Measurements from ENCODE around the gene PTOV1.

PTOV1 gene

DNA sequence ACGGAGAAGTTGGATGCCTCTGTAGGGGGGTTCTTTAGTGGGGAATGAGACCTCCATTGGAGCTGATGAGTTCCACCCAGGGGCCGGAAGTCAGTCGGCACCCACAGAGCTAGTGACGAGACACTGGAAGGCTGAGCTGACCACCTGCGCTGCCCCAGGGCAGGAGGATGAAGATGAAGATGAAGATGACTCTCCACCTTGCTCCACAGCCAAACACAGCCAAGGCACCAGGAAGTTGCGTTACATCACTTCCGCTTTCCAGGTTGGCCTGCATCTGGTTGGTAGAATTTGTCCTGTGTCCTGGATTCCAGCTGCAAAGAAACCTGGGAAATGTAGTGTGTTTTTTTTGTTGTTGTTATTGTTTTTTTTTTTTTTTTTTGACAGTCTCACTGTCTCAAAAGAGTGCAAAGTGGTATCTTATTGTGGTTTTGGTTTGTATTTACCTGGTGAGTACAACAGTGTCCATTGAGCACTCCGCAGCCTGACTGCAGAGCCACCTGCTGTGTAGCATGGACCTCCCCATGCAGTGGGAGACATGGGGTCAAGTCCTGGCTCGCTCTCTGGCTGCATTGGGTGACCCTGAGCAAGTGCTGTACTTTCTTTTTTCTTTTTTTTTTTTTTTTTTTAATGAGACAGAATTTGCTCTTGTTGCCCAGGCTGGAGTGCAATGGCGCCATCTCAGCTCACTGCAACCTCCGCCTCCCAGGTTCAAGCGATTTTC lies 28.4 kb downstream of the PTOV1 start:
- WGBS (ENCODE audit: insufficient coverage) = 96% methylated on average over 7 of the region's 12 CpGs
- CTCF ChIA-PET = interaction anchor here (1.9 to 2.7 kb wide), 2 partner anchors 12 to 49 kb away, joined by 6 to 8 read pairs; partner anchors contain the start of gene ATF5
- Histone ChIP-seq H3K36me3 (ENCODE audit: control insufficient read depth in 4 of 4, insufficient read depth in 4 of 4, low read length in 3 of 4) (peaks cover 6 to 57% (median 42%) of the 10 kb centered on the region in 4 experiments), H3K27me3 (replicated peaks in 2 of 5; ENCODE audit: control insufficient read depth in 4 of 5, insufficient read depth in 5 of 5, low read length in 4 of 5) (no peaks in the 10 kb centered on the region), H3K27ac (ENCODE audit: insufficient read depth in 1 of 2, low read depth in 1 of 2, low read length in 2 of 2, poor library complexity in 1 of 2, severe bottlenecking in 2 of 2) (no peak overlapping the region), H3K4me3 (ENCODE audit: control insufficient read depth in 1 of 7, extremely low read depth in 1 of 7, insufficient read depth in 4 of 7, low read depth in 2 of 7, low read length in 6 of 7) (no peak overlapping the region), H3K4me1 (ENCODE audit: control extremely low read depth in 1 of 4, control insufficient read depth in 4 of 4, insufficient read depth in 4 of 4, low read length in 3 of 4) (peaks cover 0 to 26% (median 20%) of the 10 kb centered on the region in 4 experiments), H3K9me3 (ENCODE audit: control extremely low read depth in 1 of 5, control insufficient read depth in 4 of 5, insufficient read depth in 2 of 5, low read depth in 1 of 5, low read length in 4 of 5) (peaks cover 0 to 6% (median 0%) of the 10 kb centered on the region in 5 experiments)
- POLR2A ChIA-PET = no interaction called here
- no peak for DNase-seq

DNA sequence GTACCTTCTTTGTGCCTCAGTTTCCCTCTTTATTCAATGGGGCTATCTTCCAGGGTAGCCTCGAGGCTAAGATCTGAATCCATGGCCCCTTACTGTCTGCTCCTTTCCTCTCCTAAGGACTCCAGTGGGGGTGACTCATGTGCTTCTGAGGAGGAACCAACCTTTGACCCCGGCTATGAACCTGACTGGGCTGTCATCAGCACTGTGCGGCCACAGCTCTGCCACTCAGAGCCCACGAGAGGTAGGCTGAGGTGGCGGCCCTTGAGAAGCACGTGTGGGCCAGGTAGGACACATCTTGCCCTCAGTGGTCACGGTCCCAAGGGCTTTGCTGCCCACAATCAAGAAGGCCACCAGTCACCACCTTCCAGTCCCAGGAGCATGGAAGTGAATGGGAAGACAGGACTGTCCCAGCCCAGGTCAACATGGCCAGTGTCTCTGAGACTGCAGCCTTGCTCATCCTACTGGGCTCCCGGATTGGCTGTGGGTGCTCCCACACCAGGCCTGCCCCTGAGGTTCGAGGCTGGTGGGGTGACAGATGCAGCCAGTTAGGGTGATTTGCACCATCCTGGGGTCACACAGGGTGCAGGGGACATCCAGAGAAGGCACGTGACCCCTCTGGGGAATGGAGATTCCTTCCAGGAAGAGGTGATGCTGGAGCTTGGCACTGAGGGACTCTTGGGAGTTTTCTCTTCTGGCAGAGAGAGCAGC lies 29.4 kb downstream of the PTOV1 start:
- H3K4me1 ChIP-seq (ENCODE audit: control extremely low read depth in 1 of 4, control insufficient read depth in 4 of 4, insufficient read depth in 4 of 4, low read length in 3 of 4) = peaks cover 0 to 20% (median 17%) of the 10 kb centered on the region in 4 experiments
- H3K4me3 ChIP-seq (ENCODE audit: control insufficient read depth in 1 of 7, extremely low read depth in 1 of 7, insufficient read depth in 4 of 7, low read depth in 2 of 7, low read length in 6 of 7) = no peak overlapping the region
- no peak overlapping the region for H3K27ac ChIP-seq (ENCODE audit: insufficient read depth in 1 of 2, low read depth in 1 of 2, low read length in 2 of 2, poor library complexity in 1 of 2, severe bottlenecking in 2 of 2)
- peaks cover 0 to 6% (median 0%) of the 10 kb centered on the region in 5 experiments for H3K9me3 ChIP-seq (ENCODE audit: control extremely low read depth in 1 of 5, control insufficient read depth in 4 of 5, insufficient read depth in 2 of 5, low read depth in 1 of 5, low read length in 4 of 5)
- no peak for DNase-seq
- 99% methylated on average over 10 of the region's 10 CpGs for WGBS (ENCODE audit: insufficient coverage)
- H3K36me3 ChIP-seq (ENCODE audit: control insufficient read depth in 4 of 4, insufficient read depth in 4 of 4, low read length in 3 of 4) = peaks cover 8 to 60% (median 46%) of the 10 kb centered on the region in 4 experiments
- CTCF ChIA-PET = interaction anchor here (2.7 kb wide), 1 partner anchor 48 kb away, joined by 8 read pairs; the partner anchor contains the start of gene ATF5
- H3K27me3 ChIP-seq (replicated peaks in 2 of 5; ENCODE audit: control insufficient read depth in 4 of 5, insufficient read depth in 5 of 5, low read length in 4 of 5) = no peaks in the 10 kb centered on the region
- POLR2A ChIA-PET = no interaction called here

DNA sequence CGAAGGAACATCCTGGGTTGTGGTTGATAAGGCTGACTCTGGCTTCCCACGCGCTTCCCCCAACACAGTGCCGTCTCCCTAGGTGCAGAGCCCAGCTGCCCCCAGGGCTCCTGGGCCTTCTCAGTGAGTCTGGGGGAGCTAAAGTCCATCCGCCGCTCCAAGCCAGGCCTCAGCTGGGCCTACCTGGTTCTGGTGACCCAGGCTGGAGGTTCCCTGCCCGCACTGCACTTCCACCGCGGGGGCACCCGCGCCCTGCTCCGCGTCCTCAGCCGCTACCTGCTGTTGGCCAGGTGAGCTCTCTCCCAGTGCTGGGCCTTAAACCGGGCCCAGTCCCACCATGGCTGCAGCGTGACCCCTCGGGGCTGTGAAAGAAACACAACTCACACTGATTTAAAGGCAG lies 30.2 kb downstream of the PTOV1 start:
- CTCF ChIA-PET = interaction anchor here (1.4 to 2.7 kb wide), 2 partner anchors 11 to 47 kb away, joined by 5 to 8 read pairs; partner anchors contain the start of gene ATF5
- peaks cover 8 to 62% (median 46%) of the 10 kb centered on the region in 4 experiments for H3K36me3 ChIP-seq (ENCODE audit: control insufficient read depth in 4 of 4, insufficient read depth in 4 of 4, low read length in 3 of 4)

DNA sequence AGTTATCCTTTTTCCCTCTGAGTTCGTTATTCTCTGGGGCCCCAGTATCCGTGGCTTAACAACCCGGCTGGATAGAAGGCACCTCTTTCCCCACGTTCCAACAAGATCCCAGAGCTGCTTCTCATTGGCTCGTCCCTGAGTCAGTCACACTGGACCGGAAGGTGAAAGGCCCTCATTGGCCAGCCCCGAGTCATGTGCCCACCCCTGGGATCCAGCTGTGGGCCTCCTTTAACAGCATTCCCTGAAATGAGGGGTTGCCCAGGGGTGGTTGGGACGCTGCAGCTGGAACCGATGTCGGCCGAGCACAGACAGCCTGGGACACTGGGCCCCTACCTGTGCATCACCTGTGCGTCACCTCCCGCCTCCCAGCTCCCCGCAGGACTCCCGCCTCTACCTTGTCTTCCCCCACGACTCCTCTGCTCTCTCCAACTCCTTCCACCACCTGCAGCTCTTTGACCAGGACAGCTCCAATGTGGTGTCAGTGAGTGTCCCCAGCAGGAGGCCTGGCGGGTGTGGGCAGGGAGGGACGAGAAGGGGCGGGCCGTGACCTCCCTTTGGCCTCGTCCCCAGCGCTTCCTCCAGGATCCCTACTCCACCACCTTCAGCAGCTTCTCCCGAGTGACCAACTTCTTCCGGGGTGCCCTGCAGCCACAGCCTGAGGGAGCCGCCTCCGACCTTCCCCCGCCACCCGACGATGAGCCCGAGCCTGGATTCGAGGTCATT lies 30.9 kb downstream of the PTOV1 start:
- no peak overlapping the region for H3K27ac ChIP-seq (ENCODE audit: insufficient read depth in 1 of 2, low read depth in 1 of 2, low read length in 2 of 2, poor library complexity in 1 of 2, severe bottlenecking in 2 of 2)
- 95% methylated on average over 28 of the region's 31 CpGs for WGBS (ENCODE audit: insufficient coverage)
- H3K9me3 ChIP-seq (ENCODE audit: control extremely low read depth in 1 of 5, control insufficient read depth in 4 of 5, insufficient read depth in 2 of 5, low read depth in 1 of 5, low read length in 4 of 5) = peaks cover 0 to 6% (median 0%) of the 10 kb centered on the region in 5 experiments
- H3K27me3 ChIP-seq (replicated peaks in 2 of 5; ENCODE audit: control insufficient read depth in 4 of 5, insufficient read depth in 5 of 5, low read length in 4 of 5) = no peaks in the 10 kb centered on the region
- no peak overlapping the region for H3K4me3 ChIP-seq (ENCODE audit: control insufficient read depth in 1 of 7, extremely low read depth in 1 of 7, insufficient read depth in 4 of 7, low read depth in 2 of 7, low read length in 6 of 7)
- POLR2A ChIA-PET = no interaction called here
- peaks cover 0 to 13% (median 9%) of the 10 kb centered on the region in 4 experiments for H3K4me1 ChIP-seq (ENCODE audit: control extremely low read depth in 1 of 4, control insufficient read depth in 4 of 4, insufficient read depth in 4 of 4, low read length in 3 of 4)
- CTCF ChIA-PET = interaction anchor here (1.4 to 2.7 kb wide), 2 partner anchors 10 to 46 kb away, joined by 5 to 8 read pairs; partner anchors contain the start of gene ATF5
- peaks cover 8 to 62% (median 50%) of the 10 kb centered on the region in 4 experiments for H3K36me3 ChIP-seq (ENCODE audit: control insufficient read depth in 4 of 4, insufficient read depth in 4 of 4, low read length in 3 of 4)
- DNase-seq = no peak

More for the DNA sequence above, 30.2 kb downstream of the PTOV1 start:
- POLR2A ChIA-PET = no interaction called here
- whole genome bisulfite sequencing (ENCODE audit: insufficient coverage) = over 99% methylated on average over 16 of the region's 17 CpGs
- H3K27me3 ChIP-seq (replicated peaks in 2 of 5; ENCODE audit: control insufficient read depth in 4 of 5, insufficient read depth in 5 of 5, low read length in 4 of 5) = no peaks in the 10 kb centered on the region
- peaks cover 0 to 6% (median 0%) of the 10 kb centered on the region in 5 experiments for H3K9me3 ChIP-seq (ENCODE audit: control extremely low read depth in 1 of 5, control insufficient read depth in 4 of 5, insufficient read depth in 2 of 5, low read depth in 1 of 5, low read length in 4 of 5)
- H3K4me3 ChIP-seq (ENCODE audit: control insufficient read depth in 1 of 7, extremely low read depth in 1 of 7, insufficient read depth in 4 of 7, low read depth in 2 of 7, low read length in 6 of 7) = no peak overlapping the region
- no peak for DNase-seq
- H3K27ac ChIP-seq (ENCODE audit: insufficient read depth in 1 of 2, low read depth in 1 of 2, low read length in 2 of 2, poor library complexity in 1 of 2, severe bottlenecking in 2 of 2) = no peak overlapping the region
- H3K4me1 ChIP-seq (ENCODE audit: control extremely low read depth in 1 of 4, control insufficient read depth in 4 of 4, insufficient read depth in 4 of 4, low read length in 3 of 4) = peaks cover 0 to 13% (median 9%) of the 10 kb centered on the region in 4 experiments

DNA sequence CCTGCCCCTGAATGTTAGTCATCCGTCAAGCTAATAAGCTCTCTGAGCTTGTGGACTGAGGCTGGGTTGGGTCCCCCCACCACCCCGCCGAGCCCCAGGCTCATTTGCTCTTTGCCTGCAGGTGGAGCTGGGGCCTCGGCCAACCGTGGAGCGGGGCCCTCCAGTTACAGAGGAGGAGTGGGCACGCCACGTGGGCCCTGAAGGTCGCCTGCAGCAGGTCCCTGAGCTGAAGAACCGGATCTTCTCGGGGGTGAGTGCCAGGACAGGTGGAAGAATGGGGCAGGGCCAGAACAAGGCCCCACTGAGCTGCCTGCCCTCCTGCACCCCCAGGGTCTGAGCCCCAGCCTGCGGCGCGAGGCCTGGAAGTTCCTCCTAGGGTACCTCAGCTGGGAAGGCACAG lies 31.7 kb downstream of the PTOV1 start:
- no peak for DNase-seq
- H3K4me1 ChIP-seq (ENCODE audit: control extremely low read depth in 1 of 4, control insufficient read depth in 4 of 4, insufficient read depth in 4 of 4, low read length in 3 of 4) = peaks cover 0 to 13% (median 9%) of the 10 kb centered on the region in 4 experiments
- peaks cover 0 to 6% (median 0%) of the 10 kb centered on the region in 5 experiments for H3K9me3 ChIP-seq (ENCODE audit: control extremely low read depth in 1 of 5, control insufficient read depth in 4 of 5, insufficient read depth in 2 of 5, low read depth in 1 of 5, low read length in 4 of 5)
- no peak overlapping the region for H3K27ac ChIP-seq (ENCODE audit: insufficient read depth in 1 of 2, low read depth in 1 of 2, low read length in 2 of 2, poor library complexity in 1 of 2, severe bottlenecking in 2 of 2)
- H3K36me3 ChIP-seq (ENCODE audit: control insufficient read depth in 4 of 4, insufficient read depth in 4 of 4, low read length in 3 of 4) = peaks cover 8 to 69% (median 51%) of the 10 kb centered on the region in 4 experiments
- 95% methylated on average over 14 of the region's 14 CpGs for WGBS (ENCODE audit: insufficient coverage)
- CTCF ChIA-PET = interaction anchor here (1.4 kb wide), 1 partner anchor 9 kb away, joined by 5 read pairs; no protein-coding TSS in a partner anchor
- no peaks in the 10 kb centered on the region for H3K27me3 ChIP-seq (replicated peaks in 2 of 5; ENCODE audit: control insufficient read depth in 4 of 5, insufficient read depth in 5 of 5, low read length in 4 of 5)
- POLR2A ChIA-PET = no interaction called here
- H3K4me3 ChIP-seq (ENCODE audit: control insufficient read depth in 1 of 7, extremely low read depth in 1 of 7, insufficient read depth in 4 of 7, low read depth in 2 of 7, low read length in 6 of 7) = no peak overlapping the region

DNA sequence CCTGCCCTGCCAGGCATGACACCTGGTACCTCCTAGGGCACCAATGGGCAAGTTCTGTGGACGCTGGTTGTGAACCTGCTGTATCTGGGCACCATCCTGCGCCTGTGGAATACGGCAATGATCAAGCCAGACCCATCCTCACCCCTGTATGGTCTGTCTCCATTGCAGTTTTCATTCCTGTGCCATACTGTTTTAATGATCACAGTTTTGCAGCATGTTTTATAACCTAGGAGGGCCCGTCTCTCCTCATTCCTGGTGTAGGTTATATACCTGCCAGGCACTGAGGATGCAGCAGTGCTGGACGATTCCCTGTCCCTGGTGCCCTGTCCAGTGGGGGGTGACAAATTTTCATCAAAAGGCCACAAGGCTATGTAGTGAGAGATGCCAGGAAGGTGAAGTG lies 32.1 kb downstream of the PTOV1 start:
- H3K36me3 ChIP-seq (ENCODE audit: control insufficient read depth in 4 of 4, insufficient read depth in 4 of 4, low read length in 3 of 4) = peaks cover 8 to 69% (median 51%) of the 10 kb centered on the region in 4 experiments
- no peak overlapping the region for H3K4me3 ChIP-seq (ENCODE audit: control insufficient read depth in 1 of 7, extremely low read depth in 1 of 7, insufficient read depth in 4 of 7, low read depth in 2 of 7, low read length in 6 of 7)
- WGBS (ENCODE audit: insufficient coverage) = 97% methylated on average over 4 of the region's 5 CpGs
- DNase-seq = no peak
- no peaks in the 10 kb centered on the region for H3K27me3 ChIP-seq (replicated peaks in 2 of 5; ENCODE audit: control insufficient read depth in 4 of 5, insufficient read depth in 5 of 5, low read length in 4 of 5)
- H3K27ac ChIP-seq (ENCODE audit: insufficient read depth in 1 of 2, low read depth in 1 of 2, low read length in 2 of 2, poor library complexity in 1 of 2, severe bottlenecking in 2 of 2) = no peak overlapping the region
- peaks cover 0 to 6% (median 0%) of the 10 kb centered on the region in 5 experiments for H3K9me3 ChIP-seq (ENCODE audit: control extremely low read depth in 1 of 5, control insufficient read depth in 4 of 5, insufficient read depth in 2 of 5, low read depth in 1 of 5, low read length in 4 of 5)
- ChIA-PET CTCF (no interaction called here), POLR2A (no interaction called here)
- H3K4me1 ChIP-seq (ENCODE audit: control extremely low read depth in 1 of 4, control insufficient read depth in 4 of 4, insufficient read depth in 4 of 4, low read length in 3 of 4) = peaks cover 0 to 11% (median 8%) of the 10 kb centered on the region in 4 experiments

Measured in common myeloid progenitor, CD34-positive (primary cell).